ENCODE data around the gene ZNF598.

Gene ZNF598

DNA sequence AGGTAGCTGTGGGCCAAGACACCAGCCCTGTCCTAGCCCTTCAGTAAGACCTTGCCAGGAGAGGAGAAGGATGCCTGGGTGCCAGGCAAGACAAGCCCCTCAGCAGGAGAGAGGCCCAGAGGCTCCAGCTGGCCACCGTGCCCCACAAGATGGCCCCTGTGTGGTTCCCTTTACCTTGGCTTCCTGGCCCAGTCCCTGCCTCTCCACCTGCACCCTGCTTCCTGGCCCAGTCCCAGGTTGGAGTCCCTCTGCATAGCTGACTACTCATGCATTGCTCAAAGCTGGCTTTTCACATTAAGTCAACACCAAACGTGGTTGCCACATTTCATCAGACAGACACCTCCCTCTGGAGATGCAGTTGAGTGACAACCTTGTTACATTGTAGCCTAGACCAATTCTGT is 15.9 kb downstream of the ZNF598 start:
- in situ Hi-C loops (cut with MboI; ENCODE audit: low sequenced_read_pairs) = no loop called here

- in situ Hi-C loops (cut with MboI; ENCODE audit: low sequenced_read_pairs) = no loop called here
Observed at GRCh38 chr16:1992704-1993317, 16.8 kb downstream of the ZNF598 start.

DNA sequence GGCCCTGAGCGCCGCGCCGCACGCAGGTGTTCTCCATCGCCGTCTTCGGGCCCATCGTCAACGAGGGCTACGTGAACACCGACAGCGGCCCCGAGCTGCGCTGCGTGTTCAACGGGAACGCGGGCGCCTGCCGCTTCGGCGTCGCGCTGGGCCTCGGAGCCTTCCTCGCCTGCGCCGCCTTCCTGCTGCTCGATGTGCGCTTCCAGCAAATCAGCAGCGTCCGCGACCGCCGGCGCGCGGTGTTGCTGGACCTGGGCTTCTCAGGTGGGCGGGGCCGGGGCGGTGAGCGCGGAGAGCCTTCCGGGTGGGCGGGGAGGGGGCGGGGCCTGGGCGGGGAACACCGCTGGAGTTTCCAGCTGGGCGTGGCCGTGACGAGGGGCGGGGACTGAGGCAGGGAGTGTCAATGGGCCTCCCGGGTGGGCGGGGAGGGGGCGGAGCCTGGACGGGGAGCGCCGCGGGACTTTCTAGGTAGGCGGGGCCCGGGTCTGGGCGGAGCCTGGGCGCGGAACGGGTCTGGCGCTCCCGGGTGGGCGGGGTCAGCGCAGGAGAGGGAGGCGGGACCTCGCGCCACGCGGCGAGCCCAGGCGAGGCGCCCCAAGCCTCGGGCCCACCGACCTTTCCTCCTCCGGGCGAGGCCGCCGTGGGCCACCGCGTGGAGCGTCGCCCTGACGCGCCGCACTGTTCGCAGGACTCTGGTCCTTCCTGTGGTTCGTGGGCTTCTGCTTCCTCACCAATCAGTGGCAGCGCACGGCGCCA is 17.5 kb downstream of the ZNF598 start:
- in situ Hi-C loops (cut with MboI; ENCODE audit: low sequenced_read_pairs) = no loop called here

DNA sequence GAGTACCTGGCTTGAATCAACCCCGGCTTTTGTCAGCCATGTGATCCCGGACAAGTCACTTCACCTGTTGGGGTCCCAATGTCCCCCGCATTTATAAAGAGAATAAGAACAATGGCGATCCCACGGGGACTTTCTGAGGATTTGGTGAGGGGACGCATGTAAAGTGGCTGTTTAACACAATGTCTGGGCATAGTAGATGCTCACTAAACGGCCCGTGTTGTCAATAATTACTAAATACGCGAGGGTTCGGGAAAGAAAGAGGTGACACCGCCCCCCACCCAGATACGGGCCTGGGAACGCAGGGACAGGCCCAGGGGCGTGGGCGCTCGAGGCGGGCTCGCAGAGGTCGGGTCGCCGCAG is 18.1 kb downstream of the ZNF598 start:
- in situ Hi-C loops (cut with MboI; ENCODE audit: low sequenced_read_pairs) = no loop called here

GRCh38 chr16:1991135-1991551 is 18.5 kb downstream of the ZNF598 start:
- in situ Hi-C loops (cut with MboI; ENCODE audit: low sequenced_read_pairs) = no loop called here

DNA sequence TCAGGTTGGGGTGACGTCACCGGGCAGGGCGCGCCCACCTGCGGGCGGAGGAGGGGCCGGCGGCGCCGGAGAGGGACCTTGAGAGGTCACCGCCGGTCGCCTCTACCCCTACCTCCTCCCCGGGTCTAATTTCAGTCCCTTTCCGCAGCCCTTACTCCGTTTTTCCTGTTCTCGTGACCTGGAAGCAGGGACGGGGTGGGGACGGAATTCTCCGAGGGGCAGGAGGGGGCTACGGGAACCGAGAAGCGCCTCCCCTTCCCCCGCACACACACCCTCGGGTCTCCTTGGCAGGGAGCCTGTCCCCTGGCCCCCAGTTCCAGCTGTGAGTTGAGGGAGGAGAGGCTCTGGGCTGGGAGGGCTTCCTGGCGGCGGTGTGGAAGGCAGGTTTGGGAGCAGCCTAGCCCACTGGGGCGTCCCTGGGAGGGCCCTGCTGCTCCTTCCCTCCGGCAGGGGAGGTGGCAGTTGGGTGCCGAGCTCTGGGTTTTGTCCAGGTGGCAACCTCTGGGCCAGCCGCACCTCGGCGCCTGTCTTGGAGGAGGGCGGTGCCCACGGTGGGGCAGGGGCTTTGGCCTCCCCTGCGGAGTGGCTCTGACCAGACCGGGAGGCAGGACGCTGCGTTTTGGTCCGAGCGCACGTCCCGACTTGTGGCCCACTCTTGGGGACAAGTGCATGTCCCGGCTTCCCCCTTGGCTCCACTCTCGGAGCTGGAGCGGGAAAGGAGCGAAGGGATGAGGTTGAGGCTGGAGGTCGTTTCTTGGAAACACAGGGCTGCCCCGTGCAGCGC is 19.1 kb downstream of the ZNF598 start:
- in situ Hi-C loops (cut with MboI; ENCODE audit: low sequenced_read_pairs) = no loop called here

DNA sequence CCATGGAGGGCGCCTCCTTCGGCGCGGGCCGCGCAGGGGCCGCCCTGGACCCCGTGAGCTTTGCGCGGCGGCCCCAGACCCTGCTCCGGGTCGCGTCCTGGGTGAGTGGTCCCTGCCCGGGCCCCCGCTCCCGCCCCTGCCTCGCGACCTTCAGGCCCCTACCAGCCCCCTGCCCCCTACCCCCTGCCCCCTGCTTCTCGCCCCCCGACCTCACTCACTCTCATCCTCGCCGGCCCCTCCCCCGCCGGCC is 19.6 kb downstream of the ZNF598 start:
- in situ Hi-C loops (cut with MboI; ENCODE audit: low sequenced_read_pairs) = no loop called here

GRCh38 chr16:1989209-1990100 is 20.2 kb downstream of the ZNF598 start, which contains the start of gene SYNGR3:
SYNGR3 (plus strand) TSS chr16:1989970; CDS start chr16:1990103, 133 bp downstream.
- in situ Hi-C loops (cut with MboI; ENCODE audit: low sequenced_read_pairs) = no loop called here

GRCh38 chr16:1987198-1987597 is 22.4 kb downstream of the ZNF598 start:
- in situ Hi-C loops (cut with MboI; ENCODE audit: low sequenced_read_pairs) = no loop called here

- in situ Hi-C loops (cut with MboI; ENCODE audit: low sequenced_read_pairs) = no loop called here
Observed at GRCh38 chr16:1985466-1986150, 24.0 kb downstream of the ZNF598 start.

DNA sequence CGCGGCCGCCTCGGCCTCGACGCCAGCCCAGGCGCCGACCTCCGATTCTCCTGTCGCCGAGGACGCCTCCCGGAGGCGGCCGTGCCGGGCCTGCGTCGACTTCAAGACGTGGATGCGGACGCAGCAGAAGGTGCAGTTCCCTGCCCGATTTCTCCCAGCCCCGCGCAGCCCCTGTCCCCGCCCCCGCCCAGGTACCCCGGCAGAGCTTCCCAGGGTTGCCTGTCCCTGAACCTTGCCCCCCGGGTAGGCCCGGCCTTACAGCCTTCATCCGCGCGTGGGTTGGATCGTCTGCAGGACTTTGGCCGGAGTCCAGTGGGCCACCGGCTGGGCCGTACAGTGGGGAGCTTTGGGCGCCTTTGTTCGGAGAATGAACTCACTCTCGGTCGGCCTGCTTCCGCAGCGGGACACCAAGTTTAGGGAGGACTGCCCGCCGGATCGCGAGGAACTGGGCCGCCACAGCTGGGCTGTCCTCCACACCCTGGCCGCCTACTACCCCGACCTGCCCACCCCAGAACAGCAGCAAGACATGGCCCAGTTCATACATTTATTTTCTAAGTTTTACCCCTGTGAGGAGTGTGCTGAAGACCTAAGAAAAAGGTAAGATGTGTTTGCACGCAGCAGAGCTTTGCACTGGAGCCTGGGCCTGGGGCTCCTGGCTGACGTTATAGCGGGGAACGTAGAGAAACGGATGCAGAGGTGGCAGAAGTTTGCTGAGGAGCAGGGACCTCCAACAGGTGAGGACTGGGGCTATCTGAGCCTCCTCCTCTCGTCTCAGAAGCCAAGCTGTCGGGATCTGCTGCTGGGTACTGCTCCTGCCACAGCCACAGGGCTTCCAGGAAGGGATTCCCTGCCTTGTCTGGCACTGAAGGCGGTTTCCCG is 25.0 kb downstream of the ZNF598 start:
- in situ Hi-C loops (cut with MboI; ENCODE audit: low sequenced_read_pairs) = no loop called here

DNA sequence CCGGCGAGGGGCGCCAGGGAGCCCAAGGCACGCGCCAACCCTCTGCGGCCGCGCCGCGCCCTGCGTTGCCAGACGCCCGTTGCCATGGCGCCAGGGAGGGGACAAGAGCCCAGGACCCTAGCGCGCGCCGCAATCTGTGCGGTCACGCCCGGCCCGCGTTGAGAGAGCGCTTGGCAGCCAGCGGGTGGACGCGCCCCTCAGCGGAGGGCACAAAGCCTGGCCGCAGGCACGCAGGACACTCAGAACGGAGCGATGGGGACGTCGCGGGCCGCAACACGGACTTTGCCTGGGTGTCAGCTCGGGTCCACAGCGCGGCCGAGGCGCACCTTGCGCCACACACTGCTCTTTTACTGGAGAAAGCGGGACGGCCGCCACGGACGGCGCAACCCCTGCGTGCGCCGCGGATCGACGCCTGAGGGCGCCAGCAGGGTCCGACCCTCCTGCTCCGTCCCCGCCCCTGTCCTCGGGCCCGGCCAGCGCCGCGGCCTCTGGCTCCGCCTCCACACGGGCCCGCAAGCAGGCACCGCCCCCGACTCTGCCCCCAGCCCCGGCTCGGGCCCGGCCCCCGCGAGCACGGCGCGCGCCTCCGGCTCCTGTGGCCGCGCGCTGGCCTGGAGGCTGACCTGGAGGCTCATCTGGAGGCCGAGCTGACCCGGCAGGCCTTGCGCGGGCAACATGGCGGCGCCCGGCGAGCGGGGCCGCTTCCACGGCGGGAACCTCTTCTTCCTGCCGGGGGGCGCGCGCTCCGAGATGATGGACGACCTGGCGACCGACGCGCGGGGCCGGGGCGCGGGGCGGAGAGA is 25.9 kb downstream of the ZNF598 start, which contains the start of gene GFER:
Gene GFER, plus strand, starts transcription at position 650 of the 803 bp plus-strand sequence. Its CDS starts 26 bp downstream, at position 676.
- in situ Hi-C loops (cut with MboI; ENCODE audit: low sequenced_read_pairs) = no loop called here

- in situ Hi-C loops (cut with MboI; ENCODE audit: low sequenced_read_pairs) = no loop called here
Observed at GRCh38 chr16:1982991-1983543, 26.6 kb downstream of the ZNF598 start.

DNA sequence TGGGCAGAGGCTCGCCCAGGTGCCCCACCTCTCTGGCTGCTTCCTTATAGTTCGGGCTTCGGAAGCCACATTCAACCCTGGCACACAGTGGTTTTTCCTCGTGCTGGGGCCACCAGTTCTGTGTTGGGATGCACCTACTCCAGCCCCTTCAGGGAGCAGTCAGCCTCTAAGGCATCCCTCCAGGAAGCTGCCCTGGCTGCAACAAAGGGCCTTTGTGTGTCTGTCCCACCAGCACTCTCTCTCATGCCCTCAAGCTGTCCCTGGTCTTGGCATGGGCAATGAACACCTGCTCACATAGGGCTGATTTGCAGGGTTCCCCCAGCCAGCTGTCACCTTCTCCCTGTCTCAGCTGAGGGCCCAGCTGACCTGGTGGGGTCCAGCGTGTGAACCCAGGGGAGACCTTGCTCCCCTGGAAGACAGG is 27.6 kb downstream of the ZNF598 start:
- in situ Hi-C loops (cut with MboI; ENCODE audit: low sequenced_read_pairs) = no loop called here

DNA sequence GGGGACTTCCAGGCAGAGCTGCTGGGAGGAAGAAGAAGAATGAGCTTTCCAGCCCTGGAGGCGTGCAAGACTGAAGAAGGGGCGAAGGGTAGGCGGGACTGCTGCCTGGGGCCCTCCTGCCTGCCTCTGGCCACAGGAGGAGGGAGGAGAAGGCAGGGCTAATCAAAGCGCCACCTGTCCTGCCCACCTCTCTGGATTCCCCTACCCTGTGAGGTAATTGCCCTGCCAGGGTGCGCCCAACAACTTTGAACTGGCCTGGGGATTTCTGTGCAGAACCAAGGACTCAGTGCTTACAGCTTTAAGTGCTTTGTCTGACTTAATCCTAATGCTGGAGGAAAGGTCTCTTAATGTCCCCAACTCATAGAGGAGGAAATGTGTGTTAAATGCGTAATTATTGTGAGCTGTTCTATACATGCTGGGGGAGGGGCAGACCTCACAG is 28.2 kb downstream of the ZNF598 start, which contains the start of gene NOXO1:
Gene NOXO1, minus strand, starts transcription at position 72 of the 439 bp plus-strand sequence. CDS start 290 bp downstream, outside the sequence.
- in situ Hi-C loops (cut with MboI; ENCODE audit: low sequenced_read_pairs) = no loop called here

DNA sequence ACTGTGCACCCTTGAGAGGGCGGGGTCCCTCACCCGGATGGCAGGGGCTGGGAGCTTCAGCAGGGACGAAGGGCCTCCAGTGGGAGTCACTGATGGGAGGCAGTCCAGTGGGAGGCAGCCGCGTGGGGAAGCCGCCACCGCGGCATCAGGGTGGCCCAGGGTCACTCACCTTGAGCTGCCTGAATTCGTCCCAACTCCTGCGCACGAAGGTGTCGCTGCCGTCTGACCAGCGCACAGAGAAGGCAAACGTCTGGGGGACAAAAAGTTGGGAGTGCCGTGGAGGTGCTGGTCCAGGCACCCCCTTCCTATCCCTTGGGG is 28.9 kb downstream of the ZNF598 start:
- in situ Hi-C loops (cut with MboI; ENCODE audit: low sequenced_read_pairs) = no loop called here

- in situ Hi-C loops (cut with MboI; ENCODE audit: low sequenced_read_pairs) = no loop called here
Observed at GRCh38 chr16:1980030-1980769, 29.4 kb downstream of the ZNF598 start.

Measured in HL-60/S4 treated with retinoic acid at 250 ng/mL for 4 days and 3 days (cell line).